HepG2 (cell line): ENCODE measurements around the gene LAG3. TPM values are rescaled to one million over a fixed set of nuclear protein-coding genes. Genes with fewer than 3 reads are reported as not detected.

Experiments used
- BHLHE40 ChIP-seq: IDR thresholded peaks from 2 replicates; pipeline ENCODE4 v1.6.1; 2011; ENCODE audit warnings: low read length, improper control_type of control experiment
- CBX5 ChIP-seq: sonication (generic); formaldehyde crosslinking; IDR thresholded peaks from 2 replicates; pipeline ENCODE4 v1.4.0; 2020; ENCODE audit warnings: missing genetic modification reagents, borderline replicate concordance
- ELF1 ChIP-seq: sonication (generic); formaldehyde crosslinking; IDR thresholded peaks from 2 replicates; pipeline ENCODE4 v1.4.0; 2020; ENCODE audit warnings: missing genetic modification reagents
- FLYWCH1 ChIP-seq: sonication (generic); formaldehyde crosslinking; IDR thresholded peaks from 2 replicates; pipeline ENCODE4 v1.8.1; 2023; ENCODE audit warnings: mild to moderate bottlenecking, missing genetic modification reagents
- KMT2B ChIP-seq: IDR thresholded peaks from 2 replicates; pipeline ENCODE4 v1.6.1; 2016; ENCODE audit warnings: missing genetic modification reagents, missing compliant biosample characterization
- MYPOP ChIP-seq: sonication (generic); formaldehyde crosslinking; IDR thresholded peaks from 2 replicates; pipeline ENCODE4 v1.8.1; 2023; ENCODE audit warnings: mild to moderate bottlenecking, moderate library complexity, missing genetic modification reagents
- NFYB ChIP-seq: sonication (generic); formaldehyde crosslinking; IDR thresholded peaks from 2 replicates; pipeline ENCODE4 v1.4.0; 2020; ENCODE audit warnings: missing genetic modification reagents
- POLR2AphosphoS2 ChIP-seq: IDR thresholded peaks from 2 replicates; pipeline ENCODE4 v1.6.1; 2011; ENCODE audit warnings: low read depth, low read length, improper control_type of control experiment
- RBM39 ChIP-seq: fragments of 200-400 bp; formaldehyde crosslinking; IDR thresholded peaks from one replicate; pipeline ENCODE4 v1.6.1; 2018; ENCODE audit warnings: antibody characterized with exemption, mild to moderate bottlenecking, low read depth, low read length; ENCODE audit not compliant: poor library complexity, severe bottlenecking
- SP140L ChIP-seq: sonication (generic); formaldehyde crosslinking; IDR thresholded peaks from 2 replicates; pipeline ENCODE4 v1.4.0; 2020; ENCODE audit warnings: missing genetic modification reagents, borderline replicate concordance
- TEF ChIP-seq: sonication (generic); formaldehyde crosslinking; IDR thresholded peaks from 2 replicates; pipeline ENCODE4 v1.5.0; 2020; ENCODE audit warnings: missing genetic modification reagents
- TERF1 ChIP-seq: sonication (generic); formaldehyde crosslinking; IDR thresholded peaks from 2 replicates; pipeline ENCODE4 v1.8.0; 2022; ENCODE audit warnings: mild to moderate bottlenecking, missing genetic modification reagents, moderate library complexity
- U2AF1 ChIP-seq: fragments of 200-400 bp; formaldehyde crosslinking; optimal IDR thresholded peaks from 2 replicates; pipeline ENCODE3; 2017; ENCODE audit warnings: mild to moderate bottlenecking, low read depth, low read length
- ZBTB38 ChIP-seq: sonication (generic); formaldehyde crosslinking; IDR thresholded peaks from 2 replicates; pipeline ENCODE4 v1.5.1; 2020; ENCODE audit warnings: mild to moderate bottlenecking, missing genetic modification reagents
- ZNF234 ChIP-seq: sonication (generic); formaldehyde crosslinking; conservative IDR thresholded peaks from 2 replicates; pipeline ENCODE4 v1.5.1; 2020; ENCODE audit warnings: mild to moderate bottlenecking, missing genetic modification reagents
- ZNF33B ChIP-seq: sonication (generic); formaldehyde crosslinking; IDR thresholded peaks from 2 replicates; pipeline ENCODE4 v1.5.1; 2020; ENCODE audit warnings: mild to moderate bottlenecking, missing genetic modification reagents
- ZNF496 ChIP-seq: sonication (generic); formaldehyde crosslinking; IDR thresholded peaks from 2 replicates; pipeline ENCODE4 v1.8.1; 2023; ENCODE audit warnings: mild to moderate bottlenecking, moderate library complexity, missing genetic modification reagents; ENCODE audit not compliant: insufficient replicate concordance
- ZNF503 ChIP-seq: sonication (generic); formaldehyde crosslinking; IDR thresholded peaks from 2 replicates; pipeline ENCODE4 v1.4.0; 2020; ENCODE audit warnings: missing genetic modification reagents
- ZNF546 ChIP-seq: sonication (generic); formaldehyde crosslinking; conservative IDR thresholded peaks from 2 replicates; pipeline ENCODE4 v1.8.1; 2023; ENCODE audit warnings: mild to moderate bottlenecking, missing genetic modification reagents
- ZNF740 ChIP-seq: sonication (generic); formaldehyde crosslinking; IDR thresholded peaks from 2 replicates; pipeline ENCODE4 v1.4.0; 2020; ENCODE audit warnings: missing genetic modification reagents
- ZNF747 ChIP-seq: sonication (generic); formaldehyde crosslinking; IDR thresholded peaks from 2 replicates; pipeline ENCODE4 v1.8.1; 2023; ENCODE audit warnings: missing genetic modification reagents, mild to moderate bottlenecking, borderline replicate concordance
- ZNF772 ChIP-seq: sonication (generic); formaldehyde crosslinking; IDR thresholded peaks from 2 replicates; pipeline ENCODE4 v1.5.0; 2020; ENCODE audit warnings: mild to moderate bottlenecking, missing genetic modification reagents
- ZNF878 ChIP-seq: sonication (generic); formaldehyde crosslinking; IDR thresholded peaks from 2 replicates; pipeline ENCODE4 v1.8.1; 2023; ENCODE audit warnings: mild to moderate bottlenecking, missing genetic modification reagents, moderate library complexity
- polyA plus RNA-seq, 8 experiments: library from polyadenylated mRNA; depleted of rRNA in 3 of 8; stranded (reverse) in 7 of 8; unstranded in 1 of 8; fragments of >200 nt; fragmentation: Illumina TruSeq in 4 of 8; extraction: Trizol in 4 of 8; gene quantifications; 2 replicates each; pipeline versions ENCODE4 v1.2.1 to v1.2.3, GENCODE V29; 2011 to 2016; ENCODE audit warnings: low read depth in 4 of 8, missing spikeins in 1 of 8, mixed read lengths in 1 of 8; ENCODE audit not compliant: insufficient read depth in 1 of 8
- total RNA-seq, 5 experiments: library from RNA; depleted of rRNA; stranded (reverse); fragments of >200 nt; fragmentation: Illumina TruSeq; extraction: Trizol; gene quantifications; 2 replicates each; pipeline ENCODE4 v1.2.3, GENCODE V29; 2016; ENCODE audit warnings: low read depth in 1 of 5

The LAG3 gene
- total and polyA plus RNA-seq, 2 of the 13 experiments (the other 11 are each of a cell fraction or from before 2014, with no cell fraction given) = 0.11 to 0.26 TPM

- TF ChIP-seq ZNF546 (CRISPR knock-in tag) (no peak), FLYWCH1 (CRISPR knock-in tag) (no peak), ZNF503 (no peak), ZBTB38 (CRISPR knock-in tag) (peak; percentile 82; the same call in 1 of the 2 replicates), ZNF772 (CRISPR knock-in tag) (no peak), ZNF496 (CRISPR knock-in tag) (no peak), BHLHE40 (no peak), POLR2AphosphoS2 (no peak), TEF (CRISPR knock-in tag) (no peak), ZNF747 (CRISPR knock-in tag) (no peak), U2AF1 (no peak), RBM39 (no peak), NFYB (CRISPR knock-in tag) (no peak), CBX5 (CRISPR knock-in tag) (no peak), KMT2B (CRISPR knock-in tag) (no peak), TERF1 (CRISPR knock-in tag) (no peak), ZNF33B (no peak), MYPOP (CRISPR knock-in tag) (peak; percentile 9; the same call in 1 of the 2 replicates), ZNF234 (no peak), SP140L (CRISPR knock-in tag) (no peak), ZNF878 (CRISPR knock-in tag) (no peak), ELF1 (no peak), ZNF740 (CRISPR knock-in tag) (0 out of 2 replicates have a peak, but pooled peaks have one; percentile 1)
Observed at GRCh38 chr12:6724409-6724797, 47.9 kb upstream of the LAG3 start (continued).
